Activated CD4-positive, CD25-positive, alpha-beta regulatory T cell treated with anti-CD3 and anti-CD28 coated beads, Interleukin-2, amount 50 U/mL, for 72 hours (primary cell): ENCODE measurements around the gene C2CD2L.
A peak's percentile ranks its signal among the peaks of the same experiment; 100 is the strongest.
"Not testable (repeated sequence)": the region's sequence is repeated elsewhere in the genome, so short reads cannot be mapped to it uniquely, and the experiment has no call there.

Experiments
- DNase-seq: peaks from one replicate; pipeline ENCODE4 v3.0.0; 2021

Gene C2CD2L

DNA sequence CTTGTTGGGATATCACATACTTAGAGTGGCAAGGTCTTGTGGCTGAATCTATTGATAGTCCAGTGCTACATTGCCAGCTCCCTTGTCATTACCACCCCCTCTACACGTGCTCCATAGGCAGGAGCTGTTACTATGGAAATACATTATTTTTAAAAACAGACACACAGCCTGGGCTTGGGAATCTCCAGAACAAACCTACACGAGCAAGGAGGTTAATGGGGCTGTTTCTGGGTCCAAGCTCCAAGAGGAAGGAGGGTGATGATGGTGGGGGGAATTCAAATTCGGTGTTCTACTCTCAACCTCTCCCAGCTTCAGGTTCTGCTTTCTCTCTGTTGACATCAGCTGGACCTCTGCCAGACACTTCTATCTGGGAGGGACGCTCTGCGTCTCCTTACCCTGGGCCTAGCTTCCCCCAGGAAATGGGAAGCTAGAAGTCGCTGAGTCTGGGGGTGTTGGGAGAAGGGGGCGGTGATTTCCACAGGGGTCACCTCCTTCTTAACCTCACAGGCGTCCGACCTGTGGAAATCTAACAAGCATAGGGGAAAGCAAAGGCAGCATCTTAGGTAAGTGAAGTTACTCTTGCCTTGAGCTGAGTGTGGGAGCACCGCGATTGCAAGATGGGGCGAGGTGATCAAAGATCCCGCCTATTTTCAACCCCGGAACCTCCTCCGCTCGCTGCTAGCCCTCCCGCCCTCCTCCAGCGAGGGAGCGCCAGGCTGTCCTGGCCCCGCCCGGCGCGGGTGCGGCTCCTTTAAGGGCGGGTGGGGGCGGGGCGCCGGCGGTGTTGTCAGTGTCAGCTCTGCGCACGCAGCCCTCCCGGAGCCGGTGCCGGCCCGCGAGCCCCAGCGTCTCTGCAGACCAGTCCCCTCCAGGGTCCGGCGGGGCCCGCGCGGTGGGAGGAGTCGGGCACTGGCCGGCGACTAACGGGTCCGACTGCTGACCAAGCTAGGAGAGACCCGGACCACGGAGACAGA, at the start of gene C2CD2L:
Gene C2CD2L, plus strand, starts transcription at position 781 of the 974 bp plus-strand sequence. CDS start 398 bp downstream, outside the sequence.
- DNase-seq = peak; percentile 87

GRCh38 chr11:119059128-119059527, 48.0 kb upstream of the C2CD2L start:
- not testable (repeated sequence) for DNase-seq

DNA sequence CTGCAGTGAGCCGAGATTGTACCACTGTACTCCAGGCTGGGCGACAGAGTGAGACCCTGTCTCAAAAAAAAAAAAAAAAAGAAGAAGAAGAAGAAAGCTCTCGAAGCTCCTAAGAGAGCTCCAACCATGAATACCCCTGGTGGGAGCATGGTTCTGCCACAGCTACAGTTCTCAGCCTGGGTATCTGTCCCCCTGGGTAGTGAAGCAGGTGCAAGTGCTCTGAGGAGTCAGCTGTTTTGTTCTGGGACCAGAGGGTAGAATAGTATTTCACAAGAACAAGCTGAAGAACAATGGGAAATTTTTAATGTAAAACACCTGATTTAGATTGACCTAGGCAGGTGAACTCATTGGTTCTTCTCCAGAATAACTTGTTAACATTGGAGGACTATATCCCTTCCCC, 45.9 kb upstream of the C2CD2L start:
- no peak for DNase-seq

GRCh38 chr11:119062779-119063178, 44.4 kb upstream of the C2CD2L start:
- DNase-seq = no peak

GRCh38 chr11:119065369-119065768, 41.8 kb upstream of the C2CD2L start:
- no peak for DNase-seq

DNA sequence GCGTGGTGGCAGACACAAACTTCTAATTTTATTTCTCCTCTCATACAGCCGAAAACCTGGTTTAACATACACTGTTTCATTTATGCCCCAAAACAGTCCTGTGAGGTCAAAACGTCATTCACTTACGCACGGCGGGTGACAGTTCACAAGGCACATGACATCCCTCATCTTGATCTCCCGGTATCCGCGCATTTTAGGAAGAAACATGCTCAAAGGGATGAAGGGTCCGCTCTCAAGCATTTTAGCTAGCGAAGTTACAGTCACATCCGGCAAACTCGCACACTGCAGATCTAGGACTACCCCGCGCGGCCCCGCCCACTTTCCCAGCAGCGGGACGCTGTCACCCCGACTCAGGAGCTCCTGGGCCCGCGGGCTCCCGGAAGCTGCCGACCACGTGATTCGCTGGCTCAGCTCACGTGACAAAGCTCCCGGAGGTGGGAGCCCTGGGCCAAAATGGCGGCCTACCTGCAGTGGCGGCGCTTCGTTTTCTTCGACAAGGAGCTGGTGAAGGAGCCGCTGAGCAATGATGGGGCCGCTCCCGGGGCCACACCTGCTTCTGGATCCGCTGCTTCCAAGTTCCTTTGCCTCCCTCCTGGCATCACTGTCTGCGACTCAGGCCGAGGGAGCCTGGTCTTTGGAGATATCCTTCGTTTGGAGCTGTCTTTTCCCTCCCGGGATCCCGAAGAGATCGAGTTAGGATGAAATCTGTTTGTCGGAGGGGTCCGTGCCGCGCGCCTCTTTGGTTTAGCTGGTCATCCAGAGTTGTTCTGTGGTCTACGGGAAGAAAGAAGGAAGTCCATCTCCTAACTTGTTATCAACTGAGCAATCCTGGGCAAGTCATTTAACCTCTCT, 39.5 kb upstream of the C2CD2L start, which contains the start of gene VPS11:
Gene VPS11, plus strand, starts transcription at position 448 of the 852 bp plus-strand sequence. Its CDS starts 6 bp downstream, at position 454.
- DNase-seq = peak; percentile 97

DNA sequence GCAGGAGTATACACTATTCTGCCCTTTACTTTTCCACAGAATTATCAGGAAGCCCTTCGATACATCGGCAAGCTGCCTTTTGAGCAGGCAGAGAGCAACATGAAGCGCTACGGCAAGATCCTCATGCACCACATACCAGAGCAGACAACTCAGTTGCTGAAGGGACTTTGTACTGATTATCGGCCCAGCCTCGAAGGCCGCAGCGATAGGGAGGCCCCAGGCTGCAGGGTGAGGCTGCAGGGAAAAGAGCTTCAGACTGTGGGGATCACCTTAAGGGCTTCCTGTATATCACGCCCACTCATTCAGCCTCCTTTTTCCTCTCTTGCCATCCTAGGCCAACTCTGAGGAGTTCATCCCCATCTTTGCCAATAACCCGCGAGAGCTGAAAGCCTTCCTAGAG, 29.3 kb upstream of the C2CD2L start:
- DNase-seq = no peak

DNA sequence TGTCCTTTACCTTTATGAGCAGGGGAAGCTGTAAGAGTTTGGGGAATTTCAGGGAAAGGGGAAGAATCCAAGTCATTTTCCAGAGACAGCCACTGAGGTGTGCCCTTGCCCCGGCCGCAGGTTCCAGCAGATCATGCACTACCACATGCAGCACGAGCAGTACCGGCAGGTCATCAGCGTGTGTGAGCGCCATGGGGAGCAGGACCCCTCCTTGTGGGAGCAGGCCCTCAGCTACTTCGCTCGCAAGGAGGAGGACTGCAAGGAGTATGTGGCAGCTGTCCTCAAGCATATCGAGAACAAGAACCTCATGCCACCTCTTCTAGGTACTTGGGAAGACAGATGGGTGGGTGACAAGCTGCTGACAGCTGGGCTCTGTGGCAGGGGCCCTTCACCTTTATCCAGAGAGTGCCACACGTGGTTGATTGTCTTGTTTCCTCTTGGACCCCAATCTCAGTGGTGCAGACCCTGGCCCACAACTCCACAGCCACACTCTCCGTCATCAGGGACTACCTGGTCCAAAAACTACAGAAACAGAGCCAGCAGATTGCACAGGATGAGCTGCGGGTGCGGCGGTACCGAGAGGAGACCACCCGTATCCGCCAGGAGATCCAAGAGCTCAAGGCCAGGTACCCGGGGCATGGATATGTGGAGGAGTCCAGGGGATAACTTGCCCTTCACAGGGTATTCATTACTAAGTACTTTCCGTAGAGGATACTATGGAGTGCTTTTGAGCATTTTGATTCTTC, 28.3 kb upstream of the C2CD2L start:
- DNase-seq = no peak

DNA sequence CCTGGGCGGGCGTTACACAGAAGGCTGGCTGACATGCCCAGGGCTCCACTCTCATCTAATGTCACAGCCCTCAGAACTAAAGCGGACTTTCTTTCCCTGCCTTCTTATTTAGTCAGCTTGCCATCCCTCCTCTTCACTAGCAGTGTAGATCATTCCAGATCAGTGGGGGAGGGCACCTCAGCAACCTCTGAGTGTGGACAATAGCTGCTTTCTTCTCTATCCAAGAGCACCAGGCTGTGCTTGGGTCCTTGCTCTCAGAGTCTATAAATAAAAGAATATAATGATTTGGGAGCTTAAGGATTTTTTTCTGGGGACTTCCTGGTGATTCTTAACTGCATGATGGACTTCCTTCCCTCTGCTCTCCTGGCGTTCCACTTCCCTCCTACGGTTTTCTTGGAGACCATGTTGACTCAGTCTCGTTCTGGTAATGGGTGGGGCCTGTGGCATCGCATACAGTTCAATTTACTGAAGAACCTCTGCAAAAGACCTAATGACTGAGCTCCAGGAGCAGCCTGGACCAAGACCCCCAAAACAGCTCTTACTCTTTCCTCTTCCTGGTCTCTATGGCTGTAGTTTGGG, 25.4 kb upstream of the C2CD2L start:
- no peak for DNase-seq

DNA sequence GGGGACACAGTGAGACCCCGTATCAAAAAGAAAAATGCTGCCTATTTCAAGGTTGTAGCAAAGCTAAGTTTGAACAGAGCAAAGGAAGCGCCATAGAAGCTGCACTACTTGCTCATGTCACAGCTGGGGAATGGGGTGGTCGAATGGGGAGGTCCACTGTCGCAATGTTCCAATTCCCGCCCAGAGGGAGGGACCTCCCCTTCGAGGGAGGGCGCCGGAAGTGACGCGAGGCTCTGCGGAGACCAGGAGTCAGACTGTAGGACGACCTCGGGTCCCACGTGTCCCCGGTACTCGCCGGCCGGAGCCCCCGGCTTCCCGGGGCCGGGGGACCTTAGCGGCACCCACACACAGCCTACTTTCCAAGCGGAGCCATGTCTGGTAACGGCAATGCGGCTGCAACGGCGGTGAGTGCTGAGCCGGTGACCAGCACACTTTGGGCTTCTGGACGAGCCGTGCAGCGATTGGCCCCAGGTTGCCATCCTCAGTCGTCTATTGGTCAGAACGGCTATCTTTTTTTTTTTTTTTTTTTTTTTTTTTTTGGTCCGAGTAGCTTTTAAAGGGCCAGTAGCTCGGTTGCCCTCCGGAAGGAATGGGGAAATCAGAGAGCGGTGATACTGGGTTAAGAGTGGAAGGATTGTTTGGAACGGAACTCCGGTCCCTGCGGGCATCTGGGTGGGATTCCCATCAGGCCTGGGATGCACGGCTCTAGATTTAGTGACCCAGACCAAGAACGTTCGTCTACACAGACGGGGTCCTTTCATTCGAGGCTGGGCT, 22.3 kb upstream of the C2CD2L start, which contains the start of gene HMBS:
Gene HMBS, plus strand, starts transcription at position 219 of the 774 bp plus-strand sequence. Its CDS starts 153 bp downstream, at position 372.
- DNase-seq = peak; percentile 89

DNA sequence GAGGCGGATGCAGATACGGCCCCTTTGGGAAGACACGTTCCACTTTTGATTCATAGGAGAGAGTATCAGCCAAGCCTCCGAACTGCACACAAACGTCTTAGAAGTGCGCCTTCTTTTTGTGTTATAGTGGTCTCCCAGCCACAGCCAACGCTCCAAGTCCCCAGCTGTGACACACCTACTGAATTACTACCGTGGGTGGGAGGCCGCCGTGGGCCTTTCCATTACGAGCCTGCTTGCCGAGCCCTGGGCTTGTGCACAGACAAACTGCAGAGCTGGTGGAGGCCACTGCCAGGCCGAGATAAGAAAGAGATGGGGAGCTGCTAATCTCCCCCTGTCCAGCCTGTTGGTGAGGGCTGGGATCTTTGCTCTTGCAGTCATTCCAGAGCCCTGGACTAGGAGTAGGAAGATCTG, 21.7 kb upstream of the C2CD2L start:
- no peak for DNase-seq

GRCh38 chr11:119087123-119087522, 20.0 kb upstream of the C2CD2L start:
- no peak for DNase-seq

DNA sequence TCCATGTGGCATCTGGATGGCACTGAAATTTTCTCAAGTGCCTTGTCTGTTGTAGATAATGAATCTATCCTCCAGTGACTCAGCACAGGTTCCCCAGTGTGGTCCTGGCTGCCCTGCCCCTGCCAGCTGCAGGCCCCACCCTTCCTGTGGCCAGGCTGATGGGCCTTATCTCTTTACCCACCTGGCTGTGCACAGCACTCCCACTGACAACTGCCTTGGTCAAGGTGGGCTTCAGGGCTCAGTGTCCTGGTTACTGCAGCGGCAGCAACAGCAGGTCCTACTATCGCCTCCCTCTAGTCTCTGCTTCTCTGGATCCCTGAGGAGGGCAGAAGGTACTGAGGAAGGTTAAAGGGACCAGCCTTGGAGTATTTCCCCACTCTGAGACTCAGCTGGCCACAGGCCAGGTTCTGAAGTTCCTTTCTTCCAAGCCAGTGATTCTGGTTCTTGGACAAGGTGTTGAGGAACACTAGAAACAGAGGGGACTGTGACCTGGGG, 19.4 kb upstream of the C2CD2L start:
- DNase-seq = no peak

- no peak for DNase-seq
Measured at GRCh38 chr11:119088406-119088805, 18.7 kb upstream of the C2CD2L start.

- no peak for DNase-seq
Measured at GRCh38 chr11:119089319-119089718, 17.8 kb upstream of the C2CD2L start.

- DNase-seq = no peak
Measured at GRCh38 chr11:119091178-119091577, 16.0 kb upstream of the C2CD2L start.

GRCh38 chr11:119091966-119092879, 14.9 kb upstream of the C2CD2L start:
- no peak for DNase-seq

- no peak for DNase-seq
Measured at GRCh38 chr11:119092880-119093842, 14.0 kb upstream of the C2CD2L start.
